ENCODE measurements around the gene SLX4IP.

- TF ChIP-seq CTCF (IDR thresholded peaks at IDR 0.05), result no peak
- TF ChIP-seq POLR2A (IDR thresholded peaks at IDR 0.05), result no peak
These were observed 227.0 kb downstream of the SLX4IP start for GRCh38 chr20:10662151-10662550.

All from prostate gland (tissue), 2 donors.